MV-4-11 (cell line): ENCODE measurements around the gene UNC45A.

ENCODE experiments used
- DNase-seq: peaks from one replicate; lab custom pipeline; 2025; lab: John Stamatoyannopoulos, UW

UNC45A gene

GRCh38 chr15:90934949-90935751, at the start of gene UNC45A:
UNC45A (plus strand) TSS chr15:90935285; CDS start chr15:90935325, 40 bp downstream.
- DNase-seq: peak; percentile 67

GRCh38 chr15:90885432-90886290, 49.4 kb upstream of the UNC45A start:
- peak; percentile 93 for DNase-seq

- no peak for DNase-seq
Measured at GRCh38 chr15:90886291-90886614, 48.8 kb upstream of the UNC45A start.

GRCh38 chr15:90887037-90887481, 48.0 kb upstream of the UNC45A start:
- no peak for DNase-seq

- no peak for DNase-seq
Measured at GRCh38 chr15:90889313-90889730, 45.8 kb upstream of the UNC45A start.

- DNase-seq: no peak
Measured at GRCh38 chr15:90889736-90890456, 45.2 kb upstream of the UNC45A start.

DNA sequence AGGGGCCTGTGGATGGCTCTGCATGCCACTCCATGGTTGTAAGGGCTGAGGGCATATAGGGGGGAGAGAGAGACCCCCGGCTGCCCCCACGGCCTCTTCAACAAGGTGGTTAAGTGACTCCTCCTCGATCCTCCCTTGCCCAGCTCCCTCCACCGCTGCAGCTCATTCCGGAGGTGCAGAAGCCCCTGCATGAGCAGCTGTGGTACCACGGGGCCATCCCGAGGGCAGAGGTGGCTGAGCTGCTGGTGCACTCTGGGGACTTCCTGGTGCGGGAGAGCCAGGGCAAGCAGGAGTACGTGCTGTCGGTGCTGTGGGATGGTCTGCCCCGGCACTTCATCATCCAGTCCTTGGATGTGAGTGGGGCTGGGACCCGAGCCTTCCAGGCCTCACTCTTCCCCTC, 44.2 kb upstream of the UNC45A start:
- DNase-seq: no peak

- no peak for DNase-seq
Measured at GRCh38 chr15:90891346-90891949, 43.6 kb upstream of the UNC45A start.

GRCh38 chr15:90892023-90892422, 43.1 kb upstream of the UNC45A start:
- DNase-seq: no peak

- DNase-seq: no peak
Measured at GRCh38 chr15:90892498-90893174, 42.4 kb upstream of the UNC45A start.

DNA sequence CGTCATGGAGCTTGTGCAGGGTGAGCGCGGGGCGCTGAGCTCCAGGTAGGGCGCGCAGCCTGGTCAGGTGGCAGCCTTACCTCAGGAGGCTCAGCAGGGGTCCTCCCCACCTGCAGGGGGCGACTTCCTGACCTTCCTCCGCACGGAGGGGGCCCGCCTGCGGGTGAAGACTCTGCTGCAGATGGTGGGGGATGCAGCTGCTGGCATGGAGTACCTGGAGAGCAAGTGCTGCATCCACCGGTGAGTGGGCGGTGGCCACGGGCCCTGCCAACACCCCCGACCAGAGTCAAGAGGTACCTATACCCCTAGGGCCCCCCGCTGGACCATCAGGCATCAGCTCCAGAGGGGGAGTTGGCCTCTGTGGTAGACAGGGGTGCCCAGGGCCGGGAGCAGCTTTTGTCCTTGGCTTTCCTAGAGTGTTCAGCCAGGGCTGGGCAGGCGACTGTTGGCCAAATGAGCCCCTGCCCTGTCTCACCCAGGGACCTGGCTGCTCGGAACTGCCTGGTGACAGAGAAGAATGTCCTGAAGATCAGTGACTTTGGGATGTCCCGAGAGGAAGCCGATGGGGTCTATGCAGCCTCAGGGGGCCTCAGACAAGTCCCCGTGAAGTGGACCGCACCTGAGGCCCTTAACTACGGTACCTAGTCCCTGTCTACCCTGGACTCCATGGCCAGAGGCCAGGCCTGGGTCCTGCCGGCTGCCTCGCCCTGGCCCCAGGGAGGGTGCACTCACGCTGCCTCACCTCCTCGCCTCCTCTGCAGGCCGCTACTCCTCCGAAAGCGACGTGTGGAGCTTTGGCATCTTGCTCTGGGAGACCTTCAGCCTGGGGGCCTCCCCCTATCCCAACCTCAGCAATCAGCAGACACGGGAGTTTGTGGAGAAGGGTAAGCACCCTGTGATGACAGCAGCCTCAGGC, 41.7 kb upstream of the UNC45A start:
- no peak for DNase-seq

- peak; percentile 79 for DNase-seq
Measured at GRCh38 chr15:90895571-90896117, 39.4 kb upstream of the UNC45A start.

DNA sequence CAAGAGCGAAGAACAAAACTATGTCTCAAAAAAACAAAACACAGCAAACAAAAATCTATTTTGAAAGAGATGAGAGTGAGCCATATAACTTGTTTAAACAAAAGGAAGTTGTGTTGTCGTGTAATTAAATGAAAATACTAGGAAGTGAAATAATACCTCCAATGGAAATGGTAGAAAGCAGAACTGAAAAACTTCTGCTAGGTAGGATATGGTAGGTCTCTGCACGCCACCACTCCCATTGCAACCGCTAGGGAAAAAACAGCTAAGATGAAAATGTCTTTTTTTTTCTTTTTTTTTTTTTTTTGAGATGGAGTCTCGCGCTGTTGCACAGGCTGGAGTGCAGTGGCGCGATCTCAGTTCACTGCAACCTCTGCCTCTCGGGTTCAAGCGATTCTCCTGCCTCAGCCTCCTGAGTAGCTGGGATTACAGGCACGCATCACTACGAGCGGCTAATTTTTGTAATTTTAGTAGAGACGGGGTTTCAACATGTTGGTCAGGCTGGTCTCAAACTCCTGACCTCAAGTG, 37.9 kb upstream of the UNC45A start:
- DNase-seq: peak; percentile 95

DNA sequence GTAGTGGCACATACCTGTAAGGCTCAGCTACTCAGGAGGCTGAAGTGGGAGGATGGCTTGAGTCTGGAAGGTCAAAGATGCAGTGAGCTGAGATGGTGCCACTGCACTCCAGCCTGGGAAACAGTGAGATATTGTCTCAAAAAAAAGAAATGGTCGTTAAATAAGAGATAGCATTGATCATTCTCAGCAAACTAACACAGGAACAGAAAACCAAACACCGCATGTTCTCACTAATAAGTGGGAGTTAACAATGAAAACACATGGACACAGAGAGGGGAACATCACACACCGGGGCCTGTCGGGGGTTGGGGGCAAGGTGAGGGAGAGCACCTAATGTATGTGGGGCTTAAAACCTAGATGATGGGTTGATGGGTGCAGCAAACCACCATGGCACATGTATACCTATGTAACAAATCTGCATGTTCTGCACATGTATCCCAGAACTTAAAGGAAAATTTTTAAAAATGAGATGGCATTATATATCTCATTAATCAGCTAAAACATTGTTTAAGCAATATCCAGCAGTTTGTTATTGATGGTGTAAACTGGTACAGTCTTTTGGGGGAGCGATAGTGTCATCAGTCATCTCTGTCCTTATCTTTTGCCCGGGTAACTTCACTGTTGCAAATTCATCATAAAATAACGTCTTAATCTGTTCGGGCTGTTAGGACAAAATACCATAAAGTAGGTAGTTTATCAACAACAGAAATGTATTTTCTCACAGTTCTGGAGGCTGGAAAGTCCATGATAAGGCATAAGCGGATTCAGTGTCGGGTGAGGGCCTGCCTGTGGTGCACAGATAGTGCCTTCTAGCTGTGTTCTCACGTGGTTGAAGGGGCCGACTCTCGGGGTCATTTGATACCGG, 33.7 kb upstream of the UNC45A start:
- DNase-seq: peak; percentile 7

DNA sequence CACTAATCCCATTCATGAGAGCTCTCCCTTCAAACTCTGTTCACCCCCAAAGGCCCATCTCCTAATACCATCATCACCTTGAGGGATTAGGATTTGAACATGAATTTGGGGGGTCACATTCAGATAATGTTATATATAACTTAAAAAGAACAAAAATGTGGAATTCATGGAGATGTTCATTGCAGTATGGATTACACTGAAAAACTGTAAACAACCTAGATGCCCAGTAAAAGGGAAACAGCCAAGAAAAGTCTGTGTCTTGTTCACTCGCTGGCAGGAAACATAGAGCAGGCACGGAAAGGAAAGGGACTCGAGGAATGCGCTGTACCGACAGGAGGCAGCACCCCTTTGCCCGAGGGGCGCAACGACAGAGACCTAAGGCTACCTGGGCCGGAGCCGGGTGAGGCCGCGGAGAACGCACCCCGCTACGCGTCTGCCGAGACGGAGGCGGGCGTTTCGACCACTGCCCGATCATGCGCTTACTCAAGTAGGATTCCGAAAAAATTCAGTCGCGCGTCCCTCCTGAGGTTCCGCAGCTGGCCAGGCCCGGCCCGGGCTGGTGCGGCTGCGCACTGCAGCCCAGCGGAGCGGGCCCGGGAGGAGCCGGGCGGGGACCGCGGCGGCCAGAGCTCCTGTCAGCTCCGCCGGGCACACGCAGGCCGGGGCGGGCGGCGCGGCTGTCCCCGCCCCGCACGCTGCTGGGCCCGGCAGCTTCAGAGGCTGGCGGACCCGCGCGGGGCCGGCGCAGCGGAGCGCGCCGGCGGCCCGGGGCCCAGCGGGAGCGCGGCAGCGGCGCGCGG, 32.8 kb upstream of the UNC45A start:
- DNase-seq: peak; percentile 79

- DNase-seq: peak; percentile 52
Measured at GRCh38 chr15:90902840-90903732, 32.0 kb upstream of the UNC45A start, which contains the start of gene MAN2A2. MAN2A2 (plus strand) TSS chr15:90903302; CDS start chr15:90904208, 906 bp downstream.
